NT2/D1 (cell line): ENCODE measurements around the gene SPPL2A.

Source experiments
- YY1 ChIP-seq: IDR thresholded peaks from 2 replicates; pipeline ENCODE4 v1.6.1; 2011; ENCODE audit not compliant: insufficient read length, insufficient read depth
- ZNF274 ChIP-seq: IDR thresholded peaks from 2 replicates; pipeline ENCODE4 v1.6.1; 2011; ENCODE audit warnings: mild to moderate bottlenecking, low read depth, low read length

DNA sequence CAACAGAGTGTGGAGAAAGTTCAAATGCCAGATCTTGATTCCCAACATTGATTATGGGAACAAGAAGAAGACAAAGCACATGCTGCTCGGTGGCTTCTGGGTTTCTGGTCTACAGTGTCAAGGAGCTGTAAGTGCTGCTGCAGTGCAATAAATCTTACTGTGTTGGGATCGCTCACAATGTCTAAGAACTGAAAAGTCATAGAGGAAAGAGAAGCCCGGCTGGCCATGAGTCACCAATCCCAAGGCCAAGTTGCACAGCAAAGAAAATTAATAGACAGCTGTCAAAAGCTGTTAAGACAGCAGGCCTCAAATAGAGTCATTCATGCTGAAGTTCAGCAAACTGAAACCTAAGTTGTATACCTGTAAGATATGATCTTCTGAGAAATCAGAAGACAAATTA, 33.2 kb upstream of the SPPL2A start:
- TF ChIP-seq ZNF274 = no peak
- no peak for TF ChIP-seq YY1
